Activated T-cell treated with anti-CD3 and anti-CD28 coated beads, Interleukin-2, amount 50 U/mL, for 4 hours (primary cell): ENCODE measurements around the gene VCL. TPM values are rescaled to one million over a fixed set of nuclear protein-coding genes. Genes with fewer than 3 reads are reported as not detected.
A peak's percentile ranks its signal among the peaks of the same experiment; 100 is the strongest.
"Not testable (repeated sequence)": the region's sequence is repeated elsewhere in the genome, so short reads cannot be mapped to it uniquely, and the experiment has no call there.

Experiments used
- ATAC-seq, 2 donors: fragments of 200-7000 bp; cut with Tn5 transposase; one replicate each; pipeline ENCODE4 v1.10.0; 2021
- DNase-seq: peaks from one replicate; pipeline ENCODE4 v3.0.0-alpha.2; 2020
- H3K27me3 Mint-ChIP-seq: one replicate; pipeline ENCODE4 v1.8.0; 2021; ENCODE audit warnings: low read depth, mixed read lengths
- H3K36me3 Mint-ChIP-seq: one replicate; pipeline ENCODE4 v1.8.0; 2022; ENCODE audit warnings: mixed read lengths; ENCODE audit not compliant: insufficient read depth
- H3K4me1 Mint-ChIP-seq: one replicate; pipeline ENCODE4 v1.8.0; 2021; ENCODE audit warnings: low read depth, mixed read lengths
- H3K4me3 Mint-ChIP-seq: one replicate; pipeline ENCODE4 v1.8.0; 2021; ENCODE audit warnings: mild to moderate bottlenecking, moderate library complexity, mixed read lengths
- H3K9me3 Mint-ChIP-seq: one replicate; pipeline ENCODE4 v1.8.0; 2021; ENCODE audit warnings: mixed read lengths
- total RNA-seq, 3 donors: library from RNA; stranded (reverse); gene quantifications; one replicate each; pipeline ENCODE4 v1.2.1, GENCODE V29; 2021

VCL gene
- total RNA-seq, 3 donors from 2014 or later = 12.4 to 16.3 (median 14.7) TPM

GRCh38 chr10:73983096-73984047 lies 14.5 kb upstream of the VCL start:
- Mint-ChIP-seq H3K4me1 (peaks cover 8% of the 10 kb centered on the region), H3K27me3 (no peaks in the 10 kb centered on the region), H3K4me3 (no peak overlapping the region), H3K36me3 (no peaks in the 10 kb centered on the region), H3K9me3 (no peaks in the 10 kb centered on the region)
- ATAC-seq (no peak), DNase-seq (no peak)

- Mint-ChIP-seq H3K9me3 (no peaks in the 10 kb centered on the region), H3K4me3 (no peak overlapping the region), H3K27me3 (no peaks in the 10 kb centered on the region), H3K4me1 (peaks cover 33% of the 10 kb centered on the region), H3K36me3 (no peaks in the 10 kb centered on the region)
- no peak for DNase-seq
- ATAC-seq = no peak
Observed at GRCh38 chr10:73989594-73990150, 8.2 kb upstream of the VCL start.

GRCh38 chr10:73991203-73991883 lies 6.6 kb upstream of the VCL start:
- Mint-ChIP-seq H3K27me3 (no peaks in the 10 kb centered on the region), H3K9me3 (no peaks in the 10 kb centered on the region), H3K4me3 (no peak overlapping the region), H3K36me3 (no peaks in the 10 kb centered on the region), H3K4me1 (peaks cover 33% of the 10 kb centered on the region)
- DNase-seq = no peak
- ATAC-seq = no peak

GRCh38 chr10:73991884-73992245 lies 6.1 kb upstream of the VCL start:
- DNase-seq = peak; percentile 63
- peaks cover 33% of the 10 kb centered on the region for H3K4me1 Mint-ChIP-seq
- no peaks in the 10 kb centered on the region for H3K27me3 Mint-ChIP-seq
- H3K36me3 Mint-ChIP-seq = no peaks in the 10 kb centered on the region
- peak; percentile 97 for ATAC-seq
- H3K9me3 Mint-ChIP-seq = no peaks in the 10 kb centered on the region
- H3K4me3 Mint-ChIP-seq = peak overlapping the region; percentile 20

- no peaks in the 10 kb centered on the region for H3K27me3 Mint-ChIP-seq
- H3K36me3 Mint-ChIP-seq = no peaks in the 10 kb centered on the region
- no peak overlapping the region for H3K4me3 Mint-ChIP-seq
- ATAC-seq (no peak), DNase-seq (no peak)
- peaks cover 31% of the 10 kb centered on the region for H3K4me1 Mint-ChIP-seq
- H3K9me3 Mint-ChIP-seq = no peaks in the 10 kb centered on the region
Observed at GRCh38 chr10:73992899-73993788, 4.8 kb upstream of the VCL start.

GRCh38 chr10:73995035-73995358 lies 2.9 kb upstream of the VCL start:
- Mint-ChIP-seq H3K4me3 (no peak overlapping the region), H3K36me3 (no peaks in the 10 kb centered on the region)

GRCh38 chr10:73997461-73997786 lies 492 bp upstream of the VCL start:
- peaks cover 3% of the 10 kb centered on the region for H3K36me3 Mint-ChIP-seq
- no peaks in the 10 kb centered on the region for H3K27me3 Mint-ChIP-seq
- ATAC-seq = peak; percentile 76
- H3K9me3 Mint-ChIP-seq = no peaks in the 10 kb centered on the region
- peaks cover 44% of the 10 kb centered on the region for H3K4me1 Mint-ChIP-seq
- DNase-seq = no peak
- peak overlapping the region; percentile 89 for H3K4me3 Mint-ChIP-seq

More at GRCh38 chr10:73995035-73995358, 2.9 kb upstream of the VCL start:
- no peak for DNase-seq
- Mint-ChIP-seq H3K9me3 (no peaks in the 10 kb centered on the region), H3K4me1 (peaks cover 44% of the 10 kb centered on the region), H3K27me3 (no peaks in the 10 kb centered on the region)
- ATAC-seq = no peak

- no peaks in the 10 kb centered on the region for H3K9me3 Mint-ChIP-seq
- DNase-seq (no peak), ATAC-seq (no peak)
- no peaks in the 10 kb centered on the region for H3K27me3 Mint-ChIP-seq
- peaks cover 3% of the 10 kb centered on the region for H3K36me3 Mint-ChIP-seq
- peak overlapping the region; percentile 89 for H3K4me3 Mint-ChIP-seq
- H3K4me1 Mint-ChIP-seq = peaks cover 37% of the 10 kb centered on the region
Observed at GRCh38 chr10:73998623-73998928, 660 bp downstream of the VCL start.

GRCh38 chr10:73998929-73999691 lies 1.2 kb downstream of the VCL start:
- H3K4me1 Mint-ChIP-seq = peaks cover 36% of the 10 kb centered on the region
- no peak for DNase-seq
- H3K27me3 Mint-ChIP-seq = no peaks in the 10 kb centered on the region
- ATAC-seq = no peak
- peaks cover 3% of the 10 kb centered on the region for H3K36me3 Mint-ChIP-seq
- peak overlapping the region; percentile 89 for H3K4me3 Mint-ChIP-seq
- no peaks in the 10 kb centered on the region for H3K9me3 Mint-ChIP-seq

GRCh38 chr10:73999703-74000102 lies 1.8 kb downstream of the VCL start:
- DNase-seq (no peak), ATAC-seq (no peak)
- H3K4me1 Mint-ChIP-seq = peaks cover 36% of the 10 kb centered on the region
- peak overlapping the region; percentile 89 for H3K4me3 Mint-ChIP-seq
- no peaks in the 10 kb centered on the region for H3K9me3 Mint-ChIP-seq
- no peaks in the 10 kb centered on the region for H3K27me3 Mint-ChIP-seq
- H3K36me3 Mint-ChIP-seq = peaks cover 3% of the 10 kb centered on the region

GRCh38 chr10:74000244-74000643 lies 2.3 kb downstream of the VCL start:
- H3K4me3 Mint-ChIP-seq, DNase-seq, H3K9me3 Mint-ChIP-seq, H3K27me3 Mint-ChIP-seq, H3K36me3 Mint-ChIP-seq, ATAC-seq: not testable (repeated sequence)
- H3K4me1 Mint-ChIP-seq = peaks cover 36% of the 10 kb centered on the region

GRCh38 chr10:74000892-74001669 lies 3.2 kb downstream of the VCL start:
- peaks cover 3% of the 10 kb centered on the region for H3K36me3 Mint-ChIP-seq
- H3K4me3 Mint-ChIP-seq = no peak overlapping the region
- H3K4me1 Mint-ChIP-seq = peaks cover 36% of the 10 kb centered on the region
- no peak for ATAC-seq
- H3K9me3 Mint-ChIP-seq = no peaks in the 10 kb centered on the region
- H3K27me3 Mint-ChIP-seq = no peaks in the 10 kb centered on the region
- no peak for DNase-seq

GRCh38 chr10:74006269-74006668 lies 8.4 kb downstream of the VCL start:
- Mint-ChIP-seq H3K36me3 (no peaks in the 10 kb centered on the region), H3K27me3 (no peaks in the 10 kb centered on the region), H3K4me3 (no peak overlapping the region), H3K4me1 (peaks cover 28% of the 10 kb centered on the region), H3K9me3 (no peaks in the 10 kb centered on the region)
- no peak for ATAC-seq
- DNase-seq = no peak
